ENCODE data around the gene SUN2. TPM values are rescaled to one million over a fixed set of nuclear protein-coding genes. Genes with fewer than 3 reads are reported as not detected.

SUN2 gene
- total and polyA plus RNA-seq, 2 of the 13 experiments (the other 11 are each of a cell fraction or from before 2014, with no cell fraction given), result 45.6 to 56.6 TPM

- TF ChIP-seq ZNF550 (CRISPR knock-in tag; IDR thresholded peaks at IDR 0.05; ENCODE audit: borderline replicate concordance), result no peak
- TF ChIP-seq JDP2 (CRISPR knock-in tag; IDR thresholded peaks at IDR 0.05; ENCODE audit: borderline replicate concordance), result no peak
- no peak for TF ChIP-seq ATF7-NPFF (CRISPR knock-in tag; IDR thresholded peaks at IDR 0.05; ENCODE audit: low read depth)
- no peak for TF ChIP-seq ZNF574 (CRISPR knock-in tag; IDR thresholded peaks at IDR 0.05)
- no peak for TF ChIP-seq RFX5 (IDR thresholded peaks at IDR 0.05; ENCODE audit: low read depth, low read length)
Observed at GRCh38 chr22:38727123-38727522, 28.7 kb downstream of the SUN2 start (continued).

- ChIA-PET POLR2A (interaction anchor here (1.7 kb wide), 1 partner anchor 21 kb away, joined by 4 read pairs; the partner anchor contains the start of gene GTPBP1), CTCF (ENCODE audit: low intra/inter-chr PET ratio, low total read pairs) (no interaction called here)
- BruUV-seq (replicated peaks), result no TSS peak
- H2AFZ ChIP-seq (ENCODE audit: low read length), result no peak overlapping the region
- intact Hi-C loops (cut with micrococcal nuclease; ENCODE audit: unreplicated experiment), result no loop called here
- DNase-seq (ENCODE audit: low spot score), result no peak
- TF ChIP-seq ZNF776 (CRISPR knock-in tag; IDR thresholded peaks at IDR 0.05) (no peak), MTERF4 (CRISPR knock-in tag; IDR thresholded peaks at IDR 0.05) (no peak), SETDB1 (CRISPR knock-in tag; IDR thresholded peaks at IDR 0.05; ENCODE audit: borderline replicate concordance) (no peak), KDM6A (CRISPR knock-in tag; IDR thresholded peaks at IDR 0.05; ENCODE audit: low read depth) (no peak), NCOR1 (IDR thresholded peaks at IDR 0.05; ENCODE audit: borderline replicate concordance, low read length) (no peak), LCORL (IDR thresholded peaks at IDR 0.05) (no peak), LCORL (CRISPR knock-in tag; IDR thresholded peaks at IDR 0.05) (no peak), GRHL1 (CRISPR knock-in tag; conservative IDR thresholded peaks at IDR 0.05) (no peak), MAZ (IDR thresholded peaks at IDR 0.05; ENCODE audit: borderline replicate concordance, low read depth, low read length) (no peak), MAZ (CRISPR knock-in tag; IDR thresholded peaks at IDR 0.05; ENCODE audit: low read depth) (no peak), SRSF9 (IDR thresholded peaks at IDR 0.05; ENCODE audit: borderline replicate concordance, insufficient read depth, low read depth, low read length, poor library complexity, severe bottlenecking) (no peak), NFKBIZ (CRISPR knock-in tag; IDR thresholded peaks at IDR 0.05) (no peak), BCL6 (CRISPR knock-in tag; IDR thresholded peaks at IDR 0.05) (no peak), KLF9 (CRISPR knock-in tag; IDR thresholded peaks at IDR 0.05; ENCODE audit: low read depth) (no peak)
- H3K4me1 ChIP-seq (ENCODE audit: insufficient read depth, low read length), result peaks cover 22% of the 10 kb centered on the region
- WGBS (ENCODE audit: low lambda C conversion rate), result 100% methylated on average over 9 of the region's 18 CpGs
- H3K27ac ChIP-seq (ENCODE audit: extremely low read length, insufficient read depth, low read length), result no peak overlapping the region
- H3K4me2 ChIP-seq (ENCODE audit: low read depth, low read length), result no peak overlapping the region
- no peaks in the 10 kb centered on the region for H3K27me3 ChIP-seq (ENCODE audit: control insufficient read depth in 1 of 2, insufficient read depth in 2 of 2, low read length in 2 of 2)
- no peaks in the 10 kb centered on the region for H3K9me3 ChIP-seq (ENCODE audit: low read length)
- no peak overlapping the region for H3K9ac ChIP-seq (ENCODE audit: insufficient read depth, low read depth, low read length)
- H4K20me1 ChIP-seq (ENCODE audit: insufficient read depth, low read length), result peaks cover 4% of the 10 kb centered on the region
- peaks cover 41 to 93% of the 10 kb centered on the region in 2 experiments for H3K36me3 ChIP-seq (replicated peaks in 1 of 2; ENCODE audit: control insufficient read depth in 1 of 2, insufficient read depth in 2 of 2, low read length in 2 of 2)
- H3K4me3 ChIP-seq (replicated peaks in 1 of 3; ENCODE audit: insufficient read depth in 1 of 3, low read depth in 2 of 3, low read length in 3 of 3), result no peak overlapping the region
- no peak for ATAC-seq
- in situ Hi-C loops (cut with HindIII; ENCODE audit: extremely low pct_ligation_motif_present, low pct_unique_long_range_greater_than_20kb), result no loop called here
- H3K79me2 ChIP-seq (ENCODE audit: insufficient read depth, low read length), result no peaks in the 10 kb centered on the region
- FAIRE-seq, result no peak
Observed at GRCh38 chr22:38725900-38726655, 29.7 kb downstream of the SUN2 start.

All from HepG2 (cell line).